Activated CD8-positive, alpha-beta memory T cell treated with anti-CD3 and anti-CD28 coated beads, Interleukin-2, amount 10 ng/mL, durations not matched to agents 7 days and 5 days (primary cell): Measurements from ENCODE around the gene ATP2B2. TPM values are rescaled to one million over a fixed set of nuclear protein-coding genes. Genes with fewer than 3 reads are reported as not detected.
"Not testable (repeated sequence)": the region's sequence is repeated elsewhere in the genome, so short reads cannot be mapped to it uniquely, and the experiment has no call there.

ENCODE experiments used
- ATAC-seq: fragments of 150-1000 bp; cut with Tn5 transposase; one replicate; pipeline ENCODE4 v1.10.0; 2021; ENCODE audit warnings: moderate library complexity
- CTCF ChIA-PET: fragments of 350-600 bp; sonication (Branson Sonifier 250); formaldehyde crosslinking; loops from one replicate; lab custom pipeline; 2021; ENCODE audit warnings: antibody characterized with exemption; lab: Charles Lee
- DNase-seq: peaks from one replicate; pipeline ENCODE4 v3.0.0-alpha.2; 2020
- H3K27ac Mint-ChIP-seq: one replicate; pipeline ENCODE4 v1.8.0; 2021; ENCODE audit warnings: mild to moderate bottlenecking, mixed read lengths
- H3K27me3 Mint-ChIP-seq: one replicate; pipeline ENCODE4 v1.8.0; 2021; ENCODE audit warnings: mixed read lengths
- H3K36me3 Mint-ChIP-seq: one replicate; pipeline ENCODE4 v1.8.0; 2021; ENCODE audit warnings: mild to moderate bottlenecking, mixed read lengths
- H3K4me1 Mint-ChIP-seq: one replicate; pipeline ENCODE4 v1.8.0; 2021; ENCODE audit warnings: mixed read lengths
- H3K4me3 Mint-ChIP-seq: one replicate; pipeline ENCODE4 v1.8.0; 2021; ENCODE audit warnings: mild to moderate bottlenecking, moderate library complexity, mixed read lengths
- H3K9me3 Mint-ChIP-seq: one replicate; pipeline ENCODE4 v1.8.0; 2022; ENCODE audit warnings: low read depth, mixed read lengths
- total RNA-seq, 2 experiments: library from RNA; stranded (reverse); gene quantifications; one replicate each; pipeline ENCODE4 v1.2.3, GENCODE V29; 2021

The ATP2B2 gene
- total RNA-seq, 2 experiments from 2014 or later, result not detected

GRCh38 chr3:10391391-10391790, 114.0 kb downstream of the ATP2B2 start:
- Mint-ChIP-seq H3K4me3 (no peak overlapping the region), H3K27ac (no peak overlapping the region), H3K36me3 (no peaks in the 10 kb centered on the region), H3K4me1 (peaks cover 28% of the 10 kb centered on the region), H3K27me3 (no peaks in the 10 kb centered on the region), H3K9me3 (no peaks in the 10 kb centered on the region)
- no peak for ATAC-seq
- no peak for DNase-seq
- CTCF ChIA-PET, result no interaction called here

GRCh38 chr3:10390641-10391373, 114.6 kb downstream of the ATP2B2 start:
- H3K9me3 Mint-ChIP-seq, result no peaks in the 10 kb centered on the region
- H3K4me1 Mint-ChIP-seq, result peaks cover 22% of the 10 kb centered on the region
- H3K27me3 Mint-ChIP-seq, result no peaks in the 10 kb centered on the region
- no peaks in the 10 kb centered on the region for H3K36me3 Mint-ChIP-seq
- H3K4me3 Mint-ChIP-seq, result no peak overlapping the region
- CTCF ChIA-PET, result no interaction called here
- H3K27ac Mint-ChIP-seq, result no peak overlapping the region
- ATAC-seq, result no peak
- DNase-seq, result no peak

GRCh38 chr3:10389995-10390394, 115.4 kb downstream of the ATP2B2 start:
- H3K4me1 Mint-ChIP-seq, result peaks cover 14% of the 10 kb centered on the region

GRCh38 chr3:10389339-10389738, 116.0 kb downstream of the ATP2B2 start:
- no peaks in the 10 kb centered on the region for H3K9me3 Mint-ChIP-seq
- no peaks in the 10 kb centered on the region for H3K36me3 Mint-ChIP-seq
- no peak for ATAC-seq
- no peak for DNase-seq
- H3K4me3 Mint-ChIP-seq, result no peak overlapping the region
- CTCF ChIA-PET, result no interaction called here
- peaks cover 14% of the 10 kb centered on the region for H3K4me1 Mint-ChIP-seq
- H3K27me3 Mint-ChIP-seq, result no peaks in the 10 kb centered on the region
- no peak overlapping the region for H3K27ac Mint-ChIP-seq

More at GRCh38 chr3:10389995-10390394, 115.4 kb downstream of the ATP2B2 start:
- H3K27me3 Mint-ChIP-seq, result no peaks in the 10 kb centered on the region
- H3K36me3 Mint-ChIP-seq, result no peaks in the 10 kb centered on the region
- no peak overlapping the region for H3K4me3 Mint-ChIP-seq
- H3K9me3 Mint-ChIP-seq, result no peaks in the 10 kb centered on the region
- CTCF ChIA-PET, result no interaction called here
- ATAC-seq, result no peak
- no peak for DNase-seq
- H3K27ac Mint-ChIP-seq, result no peak overlapping the region

GRCh38 chr3:10387881-10388609, 117.3 kb downstream of the ATP2B2 start:
- DNase-seq, result no peak
- Mint-ChIP-seq H3K36me3 (no peaks in the 10 kb centered on the region), H3K9me3 (no peaks in the 10 kb centered on the region), H3K4me1 (peaks cover 14% of the 10 kb centered on the region), H3K27me3 (no peaks in the 10 kb centered on the region), H3K27ac (no peak overlapping the region), H3K4me3 (no peak overlapping the region)
- CTCF ChIA-PET, result no interaction called here
- no peak for ATAC-seq

- H3K27ac Mint-ChIP-seq, result no peak overlapping the region
- no peak overlapping the region for H3K4me3 Mint-ChIP-seq
- ATAC-seq (no peak), DNase-seq (no peak)
- no peaks in the 10 kb centered on the region for H3K27me3 Mint-ChIP-seq
- no peaks in the 10 kb centered on the region for H3K9me3 Mint-ChIP-seq
- peaks cover 14% of the 10 kb centered on the region for H3K4me1 Mint-ChIP-seq
- CTCF ChIA-PET, result no interaction called here
- H3K36me3 Mint-ChIP-seq, result no peaks in the 10 kb centered on the region
These were observed 119.3 kb downstream of the ATP2B2 start for GRCh38 chr3:10386121-10386520.

GRCh38 chr3:10384541-10385360, 120.6 kb downstream of the ATP2B2 start:
- ATAC-seq, result no peak
- no peak overlapping the region for H3K27ac Mint-ChIP-seq
- CTCF ChIA-PET, result no interaction called here

GRCh38 chr3:10383850-10384248, 121.5 kb downstream of the ATP2B2 start:
- Mint-ChIP-seq H3K9me3 (no peaks in the 10 kb centered on the region), H3K4me1 (peaks cover 5% of the 10 kb centered on the region), H3K36me3 (no peaks in the 10 kb centered on the region), H3K4me3 (no peak overlapping the region), H3K27ac (no peak overlapping the region), H3K27me3 (no peaks in the 10 kb centered on the region)
- CTCF ChIA-PET, result no interaction called here
- ATAC-seq (no peak), DNase-seq (no peak)

More at GRCh38 chr3:10384541-10385360, 120.6 kb downstream of the ATP2B2 start:
- Mint-ChIP-seq H3K4me1 (peaks cover 8% of the 10 kb centered on the region), H3K27me3 (no peaks in the 10 kb centered on the region), H3K36me3 (no peaks in the 10 kb centered on the region), H3K4me3 (no peak overlapping the region), H3K9me3 (no peaks in the 10 kb centered on the region)
- DNase-seq, result no peak

GRCh38 chr3:10382892-10383849, 122.2 kb downstream of the ATP2B2 start:
- ATAC-seq (no peak), DNase-seq (no peak)
- CTCF ChIA-PET, result no interaction called here
- Mint-ChIP-seq H3K27me3 (no peaks in the 10 kb centered on the region), H3K4me3 (no peak overlapping the region), H3K4me1 (peaks cover 5% of the 10 kb centered on the region), H3K27ac (no peak overlapping the region), H3K36me3 (no peaks in the 10 kb centered on the region), H3K9me3 (no peaks in the 10 kb centered on the region)

GRCh38 chr3:10382445-10382844, 122.9 kb downstream of the ATP2B2 start:
- CTCF ChIA-PET, ATAC-seq: not testable (repeated sequence)

GRCh38 chr3:10381336-10381735, 124.0 kb downstream of the ATP2B2 start:
- DNase-seq (no peak), ATAC-seq (no peak)
- Mint-ChIP-seq H3K4me3 (no peak overlapping the region), H3K9me3 (no peaks in the 10 kb centered on the region), H3K4me1 (no peaks in the 10 kb centered on the region), H3K36me3 (no peaks in the 10 kb centered on the region), H3K27ac (no peak overlapping the region), H3K27me3 (no peaks in the 10 kb centered on the region)
- CTCF ChIA-PET, result no interaction called here

More at GRCh38 chr3:10382445-10382844, 122.9 kb downstream of the ATP2B2 start:
- not testable (repeated sequence) for DNase-seq, H3K27ac Mint-ChIP-seq, H3K4me1 Mint-ChIP-seq, H3K9me3 Mint-ChIP-seq, H3K27me3 Mint-ChIP-seq, H3K36me3 Mint-ChIP-seq, H3K4me3 Mint-ChIP-seq

GRCh38 chr3:10380906-10381305, 124.5 kb downstream of the ATP2B2 start:
- no peaks in the 10 kb centered on the region for H3K36me3 Mint-ChIP-seq
- H3K4me3 Mint-ChIP-seq, result no peak overlapping the region
- no peak overlapping the region for H3K27ac Mint-ChIP-seq
- H3K27me3 Mint-ChIP-seq, result peaks cover 3% of the 10 kb centered on the region
- no peaks in the 10 kb centered on the region for H3K9me3 Mint-ChIP-seq
- ATAC-seq (no peak), DNase-seq (no peak)
- CTCF ChIA-PET, result no interaction called here
- no peaks in the 10 kb centered on the region for H3K4me1 Mint-ChIP-seq

- H3K9me3 Mint-ChIP-seq, result no peaks in the 10 kb centered on the region
- H3K4me1 Mint-ChIP-seq, result no peaks in the 10 kb centered on the region
- CTCF ChIA-PET, result no interaction called here
- DNase-seq (no peak), ATAC-seq (no peak)
- H3K27me3 Mint-ChIP-seq, result peaks cover 3% of the 10 kb centered on the region
- no peak overlapping the region for H3K27ac Mint-ChIP-seq
- no peaks in the 10 kb centered on the region for H3K36me3 Mint-ChIP-seq
- H3K4me3 Mint-ChIP-seq, result no peak overlapping the region
These were observed 125.4 kb downstream of the ATP2B2 start for GRCh38 chr3:10379961-10380360.
